Urothelium cell line (cell line): ENCODE measurements around the gene TAF11.
"Not testable (repeated sequence)": the region's sequence is repeated elsewhere in the genome, so short reads cannot be mapped to it uniquely, and the experiment has no call there.

ENCODE experiments used
- DNase-seq: peaks from one replicate; pipeline ENCODE4 v3.0.0; 2011; ENCODE audit warnings: low spot score, mixed read lengths
- FAIRE-seq: peaks from 2 replicates; lab custom pipeline; 2011; peaks lifted over from hg19 to GRCh38; lab: Jason Lieb, UNC

TAF11 gene

GRCh38 chr6:34887753-34888513 lies at the start of gene TAF11:
TAF11 (minus strand) TSS chr6:34888042; CDS start chr6:34887957, 85 bp downstream.
- FAIRE-seq (no peak), DNase-seq (peak; percentile 93)

GRCh38 chr6:34934516-34934915 lies 46.7 kb upstream of the TAF11 start:
- DNase-seq (no peak), FAIRE-seq (no peak)

- not testable (repeated sequence) for FAIRE-seq, DNase-seq
Measured at GRCh38 chr6:34932202-34932601, 44.4 kb upstream of the TAF11 start.

GRCh38 chr6:34930221-34930620 lies 42.4 kb upstream of the TAF11 start:
- FAIRE-seq: no peak
- no peak for DNase-seq

GRCh38 chr6:34929241-34929978 lies 41.6 kb upstream of the TAF11 start:
- FAIRE-seq: no peak
- DNase-seq: no peak

- no peak for FAIRE-seq
- DNase-seq: no peak
Measured at GRCh38 chr6:34928695-34929094, 40.9 kb upstream of the TAF11 start.

- FAIRE-seq (no peak), DNase-seq (no peak)
Measured at GRCh38 chr6:34928220-34928619, 40.4 kb upstream of the TAF11 start.

- DNase-seq: peak; percentile 27
- no peak for FAIRE-seq
Measured at GRCh38 chr6:34926655-34927054, 38.8 kb upstream of the TAF11 start.

GRCh38 chr6:34924831-34925625 lies 37.2 kb upstream of the TAF11 start:
- FAIRE-seq (no peak), DNase-seq (no peak)

GRCh38 chr6:34922177-34922663 lies 34.4 kb upstream of the TAF11 start:
- DNase-seq: peak; percentile 36
- no peak for FAIRE-seq

GRCh38 chr6:34920097-34920496 lies 32.3 kb upstream of the TAF11 start:
- DNase-seq (no peak), FAIRE-seq (no peak)

- DNase-seq: no peak
- no peak for FAIRE-seq
Measured at GRCh38 chr6:34919651-34920050, 31.8 kb upstream of the TAF11 start.

GRCh38 chr6:34917626-34918285 lies 29.9 kb upstream of the TAF11 start:
- DNase-seq: no peak
- no peak for FAIRE-seq

- no peak for FAIRE-seq
- DNase-seq: no peak
Measured at GRCh38 chr6:34916348-34916967, 28.6 kb upstream of the TAF11 start.

GRCh38 chr6:34914358-34914757 lies 26.5 kb upstream of the TAF11 start:
- DNase-seq: no peak
- no peak for FAIRE-seq

- peak; percentile 71 for DNase-seq
- no peak for FAIRE-seq
Measured at GRCh38 chr6:34912715-34913464, 25.0 kb upstream of the TAF11 start.

- FAIRE-seq: no peak
- DNase-seq: no peak
Measured at GRCh38 chr6:34911822-34912221, 24.0 kb upstream of the TAF11 start.

- DNase-seq (no peak), FAIRE-seq (no peak)
Measured at GRCh38 chr6:34909320-34909883, 21.6 kb upstream of the TAF11 start.

GRCh38 chr6:34908194-34908593 lies 20.4 kb upstream of the TAF11 start:
- DNase-seq: no peak
- no peak for FAIRE-seq
